ENCODE data around the gene KCMF1.

The KCMF1 gene

GRCh38 chr2:84970868-84971509 lies at the start of gene KCMF1:
Gene KCMF1, plus strand, starts transcription at chr2:84971161. Its CDS starts 291 bp downstream, at chr2:84971452.
- peak; percentile 48 for TF ChIP-seq POLR2A (IDR thresholded peaks at IDR 0.05; ENCODE audit: low read depth, low read length)
- peak; percentile 57 for DNase-seq (ENCODE audit: insufficient read length, low spot score)
- no peak for FAIRE-seq

GRCh38 chr2:84923009-84923408 lies 48.0 kb upstream of the KCMF1 start:
- TF ChIP-seq POLR2A (IDR thresholded peaks at IDR 0.05; ENCODE audit: low read depth, low read length), result no peak
- DNase-seq (ENCODE audit: insufficient read length, low spot score), result no peak
- no peak for FAIRE-seq

GRCh38 chr2:84924173-84925106 lies 46.5 kb upstream of the KCMF1 start:
- peak; percentile 64 for FAIRE-seq
- no peak for DNase-seq (ENCODE audit: insufficient read length, low spot score)
- no peak for TF ChIP-seq POLR2A (IDR thresholded peaks at IDR 0.05; ENCODE audit: low read depth, low read length)

- no peak for FAIRE-seq
- no peak for TF ChIP-seq POLR2A (IDR thresholded peaks at IDR 0.05; ENCODE audit: low read depth, low read length)
- DNase-seq (ENCODE audit: insufficient read length, low spot score), result no peak
These were observed 45.6 kb upstream of the KCMF1 start for GRCh38 chr2:84925336-84925723.

- TF ChIP-seq POLR2A (IDR thresholded peaks at IDR 0.05; ENCODE audit: low read depth, low read length), result no peak; the same call in 1 of the 2 replicates
- FAIRE-seq, result peak; percentile 98
- peak; percentile 70 for DNase-seq (ENCODE audit: insufficient read length, low spot score)
These were observed 45.1 kb upstream of the KCMF1 start for GRCh38 chr2:84925724-84926376.

- DNase-seq (ENCODE audit: insufficient read length, low spot score) (no peak), FAIRE-seq (no peak)
- TF ChIP-seq POLR2A (IDR thresholded peaks at IDR 0.05; ENCODE audit: low read depth, low read length), result no peak
These were observed 43.7 kb upstream of the KCMF1 start for GRCh38 chr2:84927275-84927627.

GRCh38 chr2:84931384-84931821 lies 39.6 kb upstream of the KCMF1 start:
- FAIRE-seq, result no peak
- no peak for DNase-seq (ENCODE audit: insufficient read length, low spot score)
- no peak for TF ChIP-seq POLR2A (IDR thresholded peaks at IDR 0.05; ENCODE audit: low read depth, low read length)

GRCh38 chr2:84938194-84938879 lies 32.6 kb upstream of the KCMF1 start:
- no peak for DNase-seq (ENCODE audit: insufficient read length, low spot score)
- no peak for TF ChIP-seq POLR2A (IDR thresholded peaks at IDR 0.05; ENCODE audit: low read depth, low read length)

GRCh38 chr2:84939426-84940087 lies 31.4 kb upstream of the KCMF1 start:
- TF ChIP-seq POLR2A (IDR thresholded peaks at IDR 0.05; ENCODE audit: low read depth, low read length), result no peak
- DNase-seq (ENCODE audit: insufficient read length, low spot score) (no peak), FAIRE-seq (no peak)

More at GRCh38 chr2:84938194-84938879, 32.6 kb upstream of the KCMF1 start:
- no peak for FAIRE-seq

GRCh38 chr2:84940088-84940470 lies 30.9 kb upstream of the KCMF1 start:
- TF ChIP-seq POLR2A (IDR thresholded peaks at IDR 0.05; ENCODE audit: low read depth, low read length), result no peak
- FAIRE-seq, result no peak
- DNase-seq (ENCODE audit: insufficient read length, low spot score), result no peak

GRCh38 chr2:84940831-84941412 lies 30.0 kb upstream of the KCMF1 start:
- FAIRE-seq (no peak), DNase-seq (ENCODE audit: insufficient read length, low spot score) (no peak)
- TF ChIP-seq POLR2A (IDR thresholded peaks at IDR 0.05; ENCODE audit: low read depth, low read length), result no peak

GRCh38 chr2:84942166-84942565 lies 28.8 kb upstream of the KCMF1 start:
- TF ChIP-seq POLR2A (IDR thresholded peaks at IDR 0.05; ENCODE audit: low read depth, low read length), result no peak
- no peak for FAIRE-seq
- DNase-seq (ENCODE audit: insufficient read length, low spot score), result no peak

- TF ChIP-seq POLR2A (IDR thresholded peaks at IDR 0.05; ENCODE audit: low read depth, low read length), result no peak
These were observed 28.0 kb upstream of the KCMF1 start for GRCh38 chr2:84942964-84943421.

More at GRCh38 chr2:84942964-84943421, 28.0 kb upstream of the KCMF1 start:
- DNase-seq (ENCODE audit: insufficient read length, low spot score) (no peak), FAIRE-seq (no peak)

All from H54 (cell line).